Tibial nerve (tissue), 4 donors: ENCODE measurements around the gene BRI3.

Experiments
- EP300 ChIP-seq, 2 donors: sonication (generic); formaldehyde crosslinking; IDR thresholded peaks; one replicate each; pipeline ENCODE4 v1.6.1; 2017; ENCODE audit warnings: antibody characterized with exemption in 2 of 2, mild to moderate bottlenecking in 1 of 2
- POLR2A ChIP-seq, 2 donors: fragments of 450-650 bp; IDR thresholded peaks; one replicate each; pipeline ENCODE4 v1.6.1; 2017; ENCODE audit warnings: antibody characterized with exemption in 2 of 2, mild to moderate bottlenecking in 2 of 2, moderate library complexity in 2 of 2
- TF ChIP-seq, protein P1 (sequence below), 5 experiments: fragments of 200-600 bp in 3 of 5; fragments of 450-650 bp in 2 of 5; sonication (generic) in 3 of 5; IDR thresholded peaks; one replicate each; pipeline ENCODE4 v1.5.1; 2016 to 2019; ENCODE audit warnings: antibody characterized with exemption in 5 of 5, mild to moderate bottlenecking in 3 of 5, moderate library complexity in 2 of 5

DNA sequence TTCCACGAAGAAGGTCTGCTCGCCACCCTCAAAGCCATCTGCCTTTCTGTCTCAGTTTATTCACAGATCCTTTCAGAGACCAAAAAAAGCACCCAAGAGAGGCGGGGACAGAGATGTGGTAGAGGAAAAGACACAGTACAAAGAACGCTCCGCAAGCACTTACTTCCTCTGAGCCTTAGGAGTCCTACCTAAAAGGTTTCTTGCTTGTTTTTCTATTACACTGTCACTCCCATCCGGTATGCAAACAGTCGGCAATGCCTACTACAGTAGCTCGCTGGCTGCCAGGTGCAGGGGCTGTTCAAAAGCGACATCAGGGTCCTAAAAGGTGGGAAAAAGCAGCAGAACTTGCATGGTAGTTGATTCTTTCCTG, 30.3 kb upstream of the BRI3 start:
- TF ChIP-seq, protein P1, sequence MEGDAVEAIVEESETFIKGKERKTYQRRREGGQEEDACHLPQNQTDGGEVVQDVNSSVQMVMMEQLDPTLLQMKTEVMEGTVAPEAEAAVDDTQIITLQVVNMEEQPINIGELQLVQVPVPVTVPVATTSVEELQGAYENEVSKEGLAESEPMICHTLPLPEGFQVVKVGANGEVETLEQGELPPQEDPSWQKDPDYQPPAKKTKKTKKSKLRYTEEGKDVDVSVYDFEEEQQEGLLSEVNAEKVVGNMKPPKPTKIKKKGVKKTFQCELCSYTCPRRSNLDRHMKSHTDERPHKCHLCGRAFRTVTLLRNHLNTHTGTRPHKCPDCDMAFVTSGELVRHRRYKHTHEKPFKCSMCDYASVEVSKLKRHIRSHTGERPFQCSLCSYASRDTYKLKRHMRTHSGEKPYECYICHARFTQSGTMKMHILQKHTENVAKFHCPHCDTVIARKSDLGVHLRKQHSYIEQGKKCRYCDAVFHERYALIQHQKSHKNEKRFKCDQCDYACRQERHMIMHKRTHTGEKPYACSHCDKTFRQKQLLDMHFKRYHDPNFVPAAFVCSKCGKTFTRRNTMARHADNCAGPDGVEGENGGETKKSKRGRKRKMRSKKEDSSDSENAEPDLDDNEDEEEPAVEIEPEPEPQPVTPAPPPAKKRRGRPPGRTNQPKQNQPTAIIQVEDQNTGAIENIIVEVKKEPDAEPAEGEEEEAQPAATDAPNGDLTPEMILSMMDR (IDR thresholded peaks at IDR 0.05) = no peak
- TF ChIP-seq POLR2A (IDR thresholded peaks at IDR 0.05) = no peak
- no peak for TF ChIP-seq EP300 (IDR thresholded peaks at IDR 0.05)
